Right kidney (tissue), 1 donor: ENCODE data around the gene ABHD17B.

Experiments used
- DNase-seq: peaks from one replicate; pipeline ENCODE4 v3.0.0-alpha.2; 2016

ABHD17B gene

DNA sequence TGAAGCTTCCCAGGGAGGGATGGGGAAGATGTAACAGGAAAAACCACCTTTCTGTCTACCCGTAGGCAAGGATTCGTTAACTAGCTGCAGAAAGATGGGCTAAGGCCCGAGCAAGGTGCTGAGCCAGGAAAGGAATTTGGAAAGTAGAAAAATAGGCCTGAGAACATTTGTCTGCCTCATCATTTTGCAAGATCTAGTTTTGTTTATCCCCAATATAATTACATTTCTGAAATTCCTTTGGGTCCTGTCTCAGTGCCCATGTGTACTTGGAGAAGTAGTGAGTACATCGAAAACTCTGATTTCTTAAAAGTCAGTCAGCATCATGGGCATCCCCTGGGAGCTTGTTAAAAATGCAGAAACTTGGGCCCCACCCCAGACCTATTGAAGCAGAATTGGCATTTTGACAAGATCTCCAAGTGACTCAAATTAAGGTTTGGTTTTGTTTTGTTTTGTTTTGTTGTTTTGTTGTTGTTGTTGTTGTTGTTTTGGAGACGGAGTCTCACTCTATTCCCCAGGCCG is 90.5 kb downstream of the ABHD17B start:
- DNase-seq, result no peak

GRCh38 chr9:71819115-71819739 is 91.8 kb downstream of the ABHD17B start:
- no peak for DNase-seq

DNA sequence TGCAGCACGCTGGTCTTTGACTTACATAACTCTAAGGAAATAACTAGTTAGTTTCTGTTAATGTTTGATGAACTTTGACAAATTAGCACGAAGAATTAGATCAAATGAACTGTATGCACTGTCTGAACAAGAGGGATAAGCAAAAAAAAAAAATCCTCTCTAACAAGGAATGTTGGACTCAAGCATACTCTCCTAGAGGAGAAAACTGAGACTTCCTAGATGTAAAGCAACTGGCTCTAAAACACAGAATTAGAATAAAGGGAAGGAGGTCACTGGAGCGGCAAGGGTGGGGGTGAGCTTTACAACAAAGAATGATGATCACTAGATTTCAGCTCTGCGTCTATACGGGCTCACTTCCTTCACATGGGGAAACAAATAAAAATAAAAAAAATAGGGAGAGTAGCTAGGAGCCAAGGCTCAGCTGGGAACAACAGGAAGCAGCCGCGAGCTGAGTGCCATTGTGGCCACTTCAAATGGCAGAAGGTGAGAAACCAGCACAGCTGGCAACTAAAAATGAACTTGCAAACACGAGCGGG is 94.0 kb downstream of the ABHD17B start:
- no peak for DNase-seq
